IMR-90 (cell line): ENCODE data around the gene MCF2L2. TPM values are rescaled to one million over a fixed set of nuclear protein-coding genes. Genes with fewer than 3 reads are reported as not detected.

Experiments used
- ATAC-seq: fragments of 200-7000 bp; cut with Tn5 transposase; 2 replicates; pipeline ENCODE4 v1.9.1; 2020; ENCODE audit warnings: low read depth, mild to moderate bottlenecking, moderate library complexity
- BruUV-seq: library from RNA; stranded (reverse); fragments of 400-500 nt; replicated peaks from 2 replicates; lab custom pipeline; 2021; lab: Mats Ljungman, UMichigan
- CTCF ChIA-PET: fragments of 300-600 bp; formaldehyde crosslinking; extraction: SDS; loops from one replicate; lab custom pipeline; 2021; ENCODE audit warnings: antibody characterized with exemption; lab: Yijun Ruan, JAX
- POLR2A ChIA-PET: fragments of 300-600 bp; sonication (Branson Sonifier 250); formaldehyde crosslinking; loops from one replicate; lab custom pipeline; 2022; ENCODE audit warnings: antibody characterized with exemption; ENCODE audit not compliant: unreplicated experiment; lab: Charles Lee
- DNase-seq: peaks from one replicate; pipeline ENCODE4 v3.0.0; 2013
- H2AFZ ChIP-seq: replicated peaks from 2 replicates; pipeline ENCODE3; 2013; ENCODE audit warnings: low read length, mild to moderate bottlenecking; ENCODE audit not compliant: poor library complexity
- H2AK5ac ChIP-seq: 2 replicates; pipeline ENCODE4 v1.6.1; 2013; ENCODE audit warnings: low read depth, low read length, inconsistent platforms
- H2AK9ac ChIP-seq: replicated peaks from 2 replicates; pipeline ENCODE3; 2013; ENCODE audit warnings: mild to moderate bottlenecking, low read depth, low read length, moderate library complexity; ENCODE audit not compliant: poor library complexity
- H2BK120ac ChIP-seq: 2 replicates; pipeline ENCODE4 v1.6.1; 2013; ENCODE audit warnings: low read depth, low read length, inconsistent platforms
- H2BK15ac ChIP-seq: 3 replicates; pipeline ENCODE4 v1.6.1; 2013; ENCODE audit warnings: low read depth, low read length, inconsistent platforms
- H2BK20ac ChIP-seq: 2 replicates; pipeline ENCODE4 v1.6.1; 2013; ENCODE audit warnings: low read depth, mild to moderate bottlenecking, inconsistent platforms, low read length, moderate library complexity
- H2BK5ac ChIP-seq: 2 replicates; pipeline ENCODE4 v1.6.1; 2013; ENCODE audit warnings: mild to moderate bottlenecking, low read depth, low read length, inconsistent platforms; ENCODE audit not compliant: poor library complexity, severe bottlenecking
- H3K14ac ChIP-seq: replicated peaks from 2 replicates; pipeline ENCODE4 v1.6.1; 2013; ENCODE audit warnings: low read depth, low read length, inconsistent platforms
- H3K18ac ChIP-seq: 2 replicates; pipeline ENCODE4 v1.6.1; 2013; ENCODE audit warnings: low read depth, low read length, control low read depth
- H3K23ac ChIP-seq: 2 replicates; pipeline ENCODE4 v1.6.1; 2013; ENCODE audit warnings: low read depth, low read length, inconsistent platforms
- H3K27ac ChIP-seq: 2 replicates; pipeline ENCODE4 v1.5.1; 2013; ENCODE audit warnings: mild to moderate bottlenecking, control low read depth, low read length; ENCODE audit not compliant: insufficient read depth
- H3K27me3 ChIP-seq: 2 replicates; pipeline ENCODE4 v1.6.1; 2013; ENCODE audit warnings: low read length; ENCODE audit not compliant: control insufficient read depth, insufficient read depth
- H3K36me3 ChIP-seq: 2 replicates; pipeline ENCODE4 v1.6.1; 2013; ENCODE audit warnings: low read length, mixed read lengths; ENCODE audit not compliant: control insufficient read depth, insufficient read depth
- H3K4ac ChIP-seq: 2 replicates; pipeline ENCODE4 v1.6.1; 2013; ENCODE audit warnings: low read depth, low read length, inconsistent platforms
- H3K4me1 ChIP-seq: 2 replicates; pipeline ENCODE4 v1.6.1; 2013; ENCODE audit warnings: low read length, mixed read lengths; ENCODE audit not compliant: control insufficient read depth, insufficient read depth
- H3K4me2 ChIP-seq: 2 replicates; pipeline ENCODE4 v1.6.1; 2013; ENCODE audit warnings: low read depth, mild to moderate bottlenecking, control low read depth, low read length, moderate library complexity
- H3K4me3 ChIP-seq: 2 replicates; pipeline ENCODE4 v1.5.1; 2013; ENCODE audit warnings: low read depth, mild to moderate bottlenecking, control low read depth, low read length, moderate library complexity; ENCODE audit not compliant: insufficient read depth
- H3K56ac ChIP-seq: 2 replicates; pipeline ENCODE4 v1.6.1; 2013; ENCODE audit warnings: low read length, inconsistent platforms; ENCODE audit not compliant: insufficient read depth; ENCODE audit errors: extremely low read depth
- H3K79me1 ChIP-seq, 2 experiments: 2 replicates each; pipeline ENCODE4 v1.6.1; 2013; ENCODE audit warnings: low read length in 2 of 2, inconsistent platforms in 1 of 2, low read depth in 1 of 2
- H3K9ac ChIP-seq: 2 replicates; pipeline ENCODE4 v1.6.1; 2013; ENCODE audit warnings: low read depth, low read length, control low read depth
- H3K9me1 ChIP-seq: 2 replicates; pipeline ENCODE4 v1.6.1; 2013; ENCODE audit warnings: low read length, inconsistent platforms; ENCODE audit not compliant: insufficient read depth
- H3K9me3 ChIP-seq: 2 replicates; pipeline ENCODE4 v1.6.1; 2013; ENCODE audit warnings: low read length; ENCODE audit not compliant: control insufficient read depth, insufficient read depth
- H4K20me1 ChIP-seq: 2 replicates; pipeline ENCODE4 v1.6.1; 2013; ENCODE audit warnings: low read length, inconsistent platforms; ENCODE audit not compliant: insufficient read depth
- H4K5ac ChIP-seq: 2 replicates; pipeline ENCODE4 v1.6.1; 2013; ENCODE audit warnings: mild to moderate bottlenecking, low read depth, low read length, control low read depth
- H4K8ac ChIP-seq, 2 experiments: 2 replicates each; pipeline ENCODE4 v1.6.1; 2013; ENCODE audit warnings: low read depth in 2 of 2, low read length in 2 of 2, control low read depth in 1 of 2, inconsistent platforms in 1 of 2
- H4K91ac ChIP-seq: 2 replicates; pipeline ENCODE4 v1.6.1; 2013; ENCODE audit warnings: low read depth, low read length, inconsistent platforms; ENCODE audit not compliant: insufficient read depth
- FOS ChIP-seq: fragments of 150-350 bp; IDR thresholded peaks from 2 replicates; pipeline ENCODE4 v1.6.1; 2016; ENCODE audit warnings: low read depth, low read length
- NFE2L2 ChIP-seq: fragments of 150-350 bp; IDR thresholded peaks from 2 replicates; pipeline ENCODE4 v1.6.1; 2016; ENCODE audit warnings: low read depth, mild to moderate bottlenecking, low read length
- WGBS, 2 experiments: methylation state at CpG; one replicate each; pipeline versions ENCODE4 v1.1.5 to v1.1.7; 2013; ENCODE audit warnings: missing lambda C conversion rate in 2 of 2; ENCODE audit not compliant: insufficient read length in 1 of 2; ENCODE audit errors: extremely low coverage in 2 of 2; 5-methylcytosine and 5-hydroxymethylcytosine counted together
- dilution Hi-C: fragments of 300-500 bp; cut with HindIII; formaldehyde crosslinking; loops from one replicate; pipeline ENCODE4 v1.14.3; 2018; ENCODE audit warnings: low sequenced_read_pairs; ENCODE audit not compliant: unreplicated experiment
- in situ Hi-C: fragments of 300-500 bp; cut with MboI; formaldehyde crosslinking; loops from 3 replicates; pipeline ENCODE4 v1.14.3; 2019; ENCODE audit warnings: low sequenced_read_pairs, inconsistent platforms, mixed read lengths
- intact Hi-C: fragments of 100-400 bp; cut with micrococcal nuclease; formaldehyde crosslinking; loops from 2 replicates; pipeline ENCODE4 v1.10.0; 2022
- polyA plus RNA-seq, 3 experiments: library from polyadenylated mRNA; depleted of rRNA; stranded (reverse); fragments of >200 nt; gene quantifications; 2 replicates each; pipeline ENCODE4 v1.2.3, GENCODE V29; 2012; ENCODE audit warnings: low replicate concordance in 1 of 3
- total RNA-seq: library from RNA; depleted of rRNA; stranded (reverse); fragments of >200 nt; gene quantifications from 2 replicates; pipeline ENCODE4 v1.2.3, GENCODE V29; 2012

MCF2L2 gene
- total and polyA plus RNA-seq, 2 of the 4 experiments (the other 2 are of a cell fraction): under 0.01 TPM; not detected in 1

GRCh38 chr3:183265834-183266417 lies 162.5 kb downstream of the MCF2L2 start:
- H2AFZ ChIP-seq: no peak overlapping the region
- no peak overlapping the region for H2BK120ac ChIP-seq
- peak; percentile 81 for DNase-seq
- H3K9ac ChIP-seq: no peak overlapping the region
- no peak overlapping the region for H4K8ac ChIP-seq
- H3K4ac ChIP-seq: no peak overlapping the region
- no peak for ATAC-seq
- 100% methylated on average over 1 of the region's 5 CpGs; no CpG with 5 or more reads in 1 of the 2 experiments for WGBS, 2 experiments
- intact Hi-C loops: no loop called here
- peaks cover 2% of the 10 kb centered on the region; the same call in 1 of the 2 replicates for H3K27me3 ChIP-seq
- ChIA-PET CTCF (interaction anchor here (1.2 kb wide), 1 partner anchor 9 kb away, joined by 4 read pairs; no protein-coding TSS in a partner anchor), POLR2A (no interaction called here)
- H3K9me1 ChIP-seq: no peaks in the 10 kb centered on the region
- no peak overlapping the region for H2AK5ac ChIP-seq
- no peaks in the 10 kb centered on the region for H3K4me1 ChIP-seq
- H2AK9ac ChIP-seq: no peak overlapping the region
- no peak overlapping the region for H2BK5ac ChIP-seq
- H3K23ac ChIP-seq: no peak overlapping the region
- no peak overlapping the region for H2BK15ac ChIP-seq
- no peaks in the 10 kb centered on the region for H3K36me3 ChIP-seq
- H3K56ac ChIP-seq: no peak overlapping the region
- no peaks in the 10 kb centered on the region; the same call in 1 of the 2 replicates for H4K20me1 ChIP-seq
- no peak overlapping the region for H3K14ac ChIP-seq
- TF ChIP-seq NFE2L2: no peak
- peak; percentile 37; the same call in 1 of the 2 replicates for TF ChIP-seq FOS
- no peak overlapping the region for H2BK20ac ChIP-seq
- no peak overlapping the region for H3K18ac ChIP-seq
- no peaks in the 10 kb centered on the region for H3K79me1 ChIP-seq
- no peak overlapping the region for H3K4me3 ChIP-seq
- H4K5ac ChIP-seq: no peak overlapping the region
- H3K9me3 ChIP-seq: no peaks in the 10 kb centered on the region
- dilution Hi-C loops: no loop called here
- no peak overlapping the region for H4K91ac ChIP-seq
- in situ Hi-C loops: no loop called here
- no peak overlapping the region for H3K4me2 ChIP-seq
- H3K27ac ChIP-seq: no peak overlapping the region
- no TSS peak for BruUV-seq
